GM12873 (cell line): ENCODE measurements around the gene MYPN.

Source experiments
- TF ChIP-seq, protein P1 (sequence below): IDR thresholded peaks from 2 replicates; pipeline ENCODE4 v1.5.1; 2012; ENCODE audit warnings: low read depth, mild to moderate bottlenecking, moderate library complexity, low read length, control low read depth; ENCODE audit not compliant: insufficient read depth; ENCODE audit errors: missing control alignments

MYPN gene

GRCh38 chr10:68095153-68095552 lies 14.1 kb upstream of the MYPN start:
- TF ChIP-seq, protein P1, sequence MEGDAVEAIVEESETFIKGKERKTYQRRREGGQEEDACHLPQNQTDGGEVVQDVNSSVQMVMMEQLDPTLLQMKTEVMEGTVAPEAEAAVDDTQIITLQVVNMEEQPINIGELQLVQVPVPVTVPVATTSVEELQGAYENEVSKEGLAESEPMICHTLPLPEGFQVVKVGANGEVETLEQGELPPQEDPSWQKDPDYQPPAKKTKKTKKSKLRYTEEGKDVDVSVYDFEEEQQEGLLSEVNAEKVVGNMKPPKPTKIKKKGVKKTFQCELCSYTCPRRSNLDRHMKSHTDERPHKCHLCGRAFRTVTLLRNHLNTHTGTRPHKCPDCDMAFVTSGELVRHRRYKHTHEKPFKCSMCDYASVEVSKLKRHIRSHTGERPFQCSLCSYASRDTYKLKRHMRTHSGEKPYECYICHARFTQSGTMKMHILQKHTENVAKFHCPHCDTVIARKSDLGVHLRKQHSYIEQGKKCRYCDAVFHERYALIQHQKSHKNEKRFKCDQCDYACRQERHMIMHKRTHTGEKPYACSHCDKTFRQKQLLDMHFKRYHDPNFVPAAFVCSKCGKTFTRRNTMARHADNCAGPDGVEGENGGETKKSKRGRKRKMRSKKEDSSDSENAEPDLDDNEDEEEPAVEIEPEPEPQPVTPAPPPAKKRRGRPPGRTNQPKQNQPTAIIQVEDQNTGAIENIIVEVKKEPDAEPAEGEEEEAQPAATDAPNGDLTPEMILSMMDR = no peak

- TF ChIP-seq, protein P1 = no peak
Observed at GRCh38 chr10:68096913-68097516, 12.3 kb upstream of the MYPN start.

- TF ChIP-seq, protein P1 = no peak
Observed at GRCh38 chr10:68099736-68100135, 9.6 kb upstream of the MYPN start.

DNA sequence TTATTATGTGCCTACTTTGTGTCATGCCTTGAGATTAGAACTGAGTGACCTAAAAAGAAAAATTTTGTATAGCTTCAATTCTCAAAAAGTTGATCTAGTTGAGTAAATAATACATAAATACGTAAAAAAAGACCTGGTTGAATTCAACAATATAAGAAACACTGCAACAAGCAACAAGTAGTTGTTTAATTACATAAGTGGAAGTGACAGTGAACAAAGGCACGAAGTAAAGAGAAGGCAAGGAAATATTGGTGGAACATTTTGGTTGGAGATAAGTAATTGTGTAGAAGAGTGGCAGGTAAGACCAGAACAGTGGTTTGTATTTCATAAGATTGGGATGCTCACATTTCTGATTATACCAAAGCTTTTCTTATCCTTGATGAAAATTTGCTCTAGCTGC lies 8.2 kb upstream of the MYPN start:
- TF ChIP-seq, protein P1 = no peak

DNA sequence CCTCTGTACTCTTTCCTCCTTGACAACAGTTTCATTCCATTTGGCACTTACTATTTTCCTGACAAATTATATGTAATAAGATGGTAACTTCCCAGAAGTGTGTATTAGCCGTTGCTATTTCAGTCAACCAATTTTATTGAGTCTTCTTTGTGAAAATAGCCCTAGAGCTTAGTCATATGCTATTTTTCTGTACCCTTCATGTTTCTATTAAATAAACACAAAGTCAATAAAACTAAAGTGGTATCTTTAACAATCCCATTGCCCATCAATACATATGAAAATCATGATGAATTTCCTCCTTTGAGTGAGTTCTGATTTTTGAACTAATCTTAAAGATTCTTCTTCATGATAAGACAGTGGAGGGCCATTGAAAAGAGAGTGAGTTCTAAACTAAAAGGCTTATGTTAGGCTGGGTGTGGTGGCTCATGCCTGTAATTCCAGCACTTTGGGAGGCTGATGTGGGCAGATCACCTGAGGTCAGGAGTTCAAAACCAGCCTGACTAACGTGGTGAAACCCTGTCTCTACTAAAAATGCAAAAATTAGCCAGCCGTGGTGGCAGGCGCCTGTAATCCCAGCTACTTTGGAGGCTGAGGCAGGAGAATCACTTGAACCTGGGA lies 5.9 kb upstream of the MYPN start:
- TF ChIP-seq, protein P1 = no peak

- TF ChIP-seq, protein P1 = no peak
Observed at GRCh38 chr10:68103901-68104300, 5.4 kb upstream of the MYPN start.

- TF ChIP-seq, protein P1 = no peak
Observed at GRCh38 chr10:68105820-68106219, 3.5 kb upstream of the MYPN start.

DNA sequence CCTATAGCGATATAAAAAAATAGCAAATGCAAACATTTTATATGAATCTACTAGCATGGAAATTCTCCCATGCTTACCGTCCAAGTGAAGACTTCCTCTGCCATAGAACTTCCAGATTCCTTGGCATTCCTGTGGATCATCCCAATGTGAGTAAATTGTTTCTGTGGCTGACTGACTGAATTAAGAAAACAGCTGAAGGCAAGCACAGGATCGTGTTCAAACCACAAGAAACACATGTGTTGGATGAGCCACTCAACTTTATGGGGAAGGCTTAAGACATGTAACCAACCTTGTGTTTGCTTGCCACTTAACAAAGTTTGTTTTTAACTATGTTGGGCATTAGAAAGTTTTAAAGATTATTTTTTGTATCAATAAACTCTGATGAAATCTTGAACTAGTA lies 2.6 kb upstream of the MYPN start:
- TF ChIP-seq, protein P1 = no peak
